COLO668 (cell line): ENCODE measurements around the gene PXK.
"Not testable (repeated sequence)": the region's sequence is repeated elsewhere in the genome, so short reads cannot be mapped to it uniquely, and the experiment has no call there.

Experiments used
- DNase-seq: peaks from one replicate; lab custom pipeline; 2025; ENCODE audit not compliant: unreplicated experiment; lab: John Stamatoyannopoulos, UW

Gene PXK

DNA sequence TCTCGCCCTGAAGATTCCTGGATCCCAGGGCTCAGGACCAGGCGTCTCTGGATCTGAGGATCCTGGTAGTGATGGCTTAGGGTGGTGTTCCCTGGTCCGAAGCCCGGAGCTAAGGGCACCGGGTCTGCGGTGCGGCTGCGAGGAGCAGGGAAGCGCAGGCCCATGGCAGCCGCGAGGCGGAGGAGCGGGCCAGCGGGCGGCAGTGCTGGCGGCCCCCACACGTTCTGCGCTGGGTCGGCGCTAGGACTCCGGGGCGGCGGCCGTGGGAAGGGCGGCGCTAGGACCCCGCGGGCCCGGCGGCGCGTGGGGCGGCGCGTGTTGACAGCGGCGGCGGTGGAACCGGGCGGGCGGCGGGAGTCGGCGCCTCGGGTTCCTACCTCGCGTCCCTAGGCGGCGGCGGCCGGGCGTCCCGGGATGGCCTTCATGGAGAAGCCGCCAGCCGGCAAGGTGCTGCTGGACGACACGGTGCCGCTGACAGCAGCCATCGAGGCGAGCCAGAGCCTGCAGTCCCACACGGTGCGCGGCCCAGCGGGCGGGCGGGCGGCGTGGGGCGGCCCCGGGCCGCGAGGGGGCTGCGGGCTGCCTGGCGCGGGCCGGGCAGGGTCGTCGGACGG lies at the start of gene PXK:
PXK (plus strand) TSS at position 318 of the 614 bp plus-strand sequence; CDS start at position 415, 97 bp downstream.
- peak; percentile 80 for DNase-seq

DNA sequence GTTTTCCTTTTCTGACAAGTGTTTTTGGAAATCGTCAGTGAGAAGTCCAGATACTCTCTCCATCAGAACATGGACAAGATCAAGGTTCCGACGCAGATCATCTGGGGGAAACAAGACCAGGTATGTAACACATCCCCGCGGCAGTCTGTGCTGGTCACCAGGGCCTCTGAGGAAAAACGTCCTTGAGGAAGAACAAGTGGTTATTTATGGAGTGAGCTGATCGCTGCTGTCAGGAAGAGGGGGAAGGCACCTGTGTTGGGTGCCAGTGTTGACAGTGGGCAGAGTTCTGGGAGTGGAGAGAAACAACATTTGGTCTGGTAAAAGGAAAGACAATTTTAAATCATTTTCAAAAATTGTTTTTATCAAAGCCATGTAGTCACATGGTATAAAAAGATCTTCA lies 47.4 kb upstream of the PXK start:
- no peak for DNase-seq

DNA sequence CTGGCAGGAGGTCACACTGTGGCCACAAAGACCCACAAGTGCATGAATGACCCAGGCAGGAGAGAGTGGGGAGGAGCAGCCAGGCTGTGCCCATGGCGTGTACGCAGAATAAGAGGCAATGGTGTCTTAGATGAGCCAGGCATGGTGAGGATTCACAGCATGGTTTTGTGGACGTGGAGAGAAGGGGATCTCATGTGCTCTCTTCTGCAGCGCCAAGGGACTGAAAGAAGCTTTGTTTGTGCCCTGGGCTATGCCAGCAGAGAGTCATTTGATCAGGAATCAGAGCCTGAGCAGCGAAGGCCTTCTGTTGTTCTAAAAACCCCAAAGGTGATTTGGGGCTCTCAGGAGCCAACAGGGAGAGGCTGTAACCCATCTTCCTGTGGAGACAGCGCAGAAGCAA lies 45.3 kb upstream of the PXK start:
- no peak for DNase-seq

DNA sequence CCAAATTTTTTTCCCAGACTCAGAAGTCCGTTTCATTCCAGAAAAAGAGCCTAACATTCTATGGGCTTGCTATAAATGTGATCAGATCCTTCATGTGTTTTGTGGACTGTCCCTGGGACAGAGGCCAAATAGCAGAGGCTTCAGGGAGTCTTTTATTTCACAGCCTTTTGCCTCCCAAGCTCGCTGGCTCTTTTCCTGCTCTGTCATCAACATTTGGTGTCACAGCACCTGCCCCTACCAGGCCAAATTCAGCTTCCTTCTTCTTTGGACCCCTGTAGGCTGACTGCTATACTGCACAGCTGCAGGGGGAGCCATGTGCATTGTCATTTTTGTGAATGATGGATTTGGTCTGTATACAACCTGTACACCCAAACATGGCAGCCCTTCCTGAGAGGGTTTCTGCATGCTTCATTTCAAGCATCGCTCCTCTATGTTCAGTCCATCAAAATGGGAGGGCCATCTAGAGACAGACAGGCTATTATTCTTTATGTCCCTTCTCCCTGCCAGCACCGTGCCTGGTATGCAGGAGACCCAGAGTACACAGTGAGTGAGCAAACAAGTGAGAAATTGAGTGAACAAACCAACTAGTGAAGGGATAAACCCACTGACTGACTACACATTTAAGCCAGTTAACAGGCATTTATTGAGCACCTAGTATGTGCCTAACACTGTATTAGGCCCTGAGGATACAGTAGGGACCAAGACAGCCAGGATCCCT lies 44.5 kb upstream of the PXK start:
- DNase-seq, result no peak

DNA sequence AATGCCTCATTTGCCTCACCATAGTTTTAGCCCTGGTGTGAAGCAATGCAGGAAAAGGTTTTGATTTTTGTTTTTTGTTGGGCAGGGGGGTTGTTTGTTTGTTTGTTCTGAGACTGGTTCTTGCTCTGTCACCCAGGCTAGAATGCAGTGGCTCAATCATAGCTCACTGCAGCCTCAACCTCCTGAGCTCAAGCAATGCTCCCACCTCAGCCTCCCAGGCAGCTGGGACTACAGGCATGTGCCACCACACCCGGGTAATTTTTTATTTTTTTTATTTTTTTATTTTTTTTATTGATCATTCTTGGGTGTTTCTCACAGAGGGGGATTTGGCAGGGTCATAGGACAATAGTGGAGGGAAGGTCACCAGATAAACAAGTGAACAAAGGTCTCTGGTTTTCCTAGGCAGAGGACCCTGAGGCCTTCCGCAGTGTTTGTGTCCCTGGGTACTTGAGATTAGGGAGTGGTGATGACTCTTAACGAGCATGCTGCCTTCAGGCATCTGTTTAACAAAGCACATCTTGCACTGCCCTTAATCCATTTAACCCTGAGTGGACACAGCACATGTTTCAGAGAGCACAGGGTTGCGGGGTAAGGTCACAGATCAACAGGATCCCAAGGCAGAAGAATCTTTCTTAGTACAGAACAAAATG lies 43.6 kb upstream of the PXK start:
- DNase-seq, result not testable (repeated sequence)

DNA sequence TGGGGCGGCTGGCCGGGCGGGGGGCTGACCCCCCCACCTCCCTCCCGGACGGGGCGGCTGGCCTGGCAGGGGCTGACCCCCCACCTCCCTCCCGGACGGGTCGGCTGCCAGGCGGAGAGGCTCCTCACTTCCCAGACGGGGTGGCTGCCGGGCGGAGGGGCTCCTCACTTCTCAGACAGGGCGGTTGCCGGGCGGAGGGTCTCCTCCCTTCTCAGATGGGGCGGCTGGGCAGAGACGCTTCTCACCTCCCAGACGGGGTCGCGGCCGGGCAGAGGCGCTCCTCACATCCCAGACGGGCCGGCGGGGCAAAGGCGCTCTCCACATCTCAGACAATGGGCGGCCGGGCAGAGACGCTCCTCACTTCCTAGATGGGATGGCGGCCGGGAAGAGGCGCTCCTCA lies 42.2 kb upstream of the PXK start:
- DNase-seq, result not testable (repeated sequence)

DNA sequence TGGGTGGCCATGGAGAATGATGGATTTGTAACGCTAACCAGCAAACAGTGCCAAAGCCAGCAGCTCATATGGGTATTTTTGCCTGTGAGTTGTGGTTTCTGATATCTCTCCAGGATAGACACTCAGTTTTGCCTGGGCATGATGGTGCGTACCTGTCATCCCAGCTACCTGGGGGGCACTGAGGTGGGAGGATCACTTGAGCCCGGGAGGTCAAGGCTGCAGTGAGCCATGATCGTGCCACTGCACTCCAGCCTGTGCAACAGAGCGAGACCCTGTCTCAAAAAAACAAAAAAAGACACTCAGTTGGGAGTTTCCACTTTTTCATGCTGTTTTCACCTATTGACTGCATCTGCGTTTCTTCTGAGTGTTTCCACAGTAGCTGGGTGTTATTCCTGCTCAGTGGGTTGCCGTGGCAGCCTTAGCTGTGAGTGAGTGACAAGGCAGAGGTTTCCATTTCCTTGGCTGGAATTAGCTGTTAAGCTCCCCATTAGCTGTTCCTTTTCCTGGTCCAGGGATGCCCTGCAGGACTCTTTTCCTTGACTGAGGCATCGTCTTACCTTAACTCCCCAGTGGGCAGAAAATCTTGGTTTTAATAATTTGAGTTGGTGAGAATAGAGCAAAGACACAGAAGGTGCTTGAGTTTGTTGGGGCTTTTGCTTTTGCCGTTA lies 40.9 kb upstream of the PXK start:
- DNase-seq, result no peak

DNA sequence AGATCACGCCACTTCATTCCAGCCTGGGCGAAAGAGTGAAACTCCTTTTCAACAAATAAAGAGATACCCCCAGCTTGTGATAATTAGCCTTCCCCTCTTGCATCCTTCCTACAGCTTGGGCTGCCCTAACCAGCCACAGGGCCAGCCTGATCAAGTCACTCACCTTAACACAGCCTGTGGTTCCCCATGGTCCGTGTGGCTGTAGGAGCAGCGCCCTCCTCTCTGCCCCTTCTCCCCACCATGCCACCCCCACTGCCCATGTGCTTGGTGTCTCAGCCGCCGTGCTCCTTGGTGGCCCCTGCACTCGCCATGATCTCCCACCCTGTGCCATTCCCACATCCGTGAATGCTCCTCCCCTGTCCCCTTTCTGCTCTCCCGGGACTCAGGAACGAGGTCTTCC lies 39.8 kb upstream of the PXK start:
- no peak for DNase-seq

DNA sequence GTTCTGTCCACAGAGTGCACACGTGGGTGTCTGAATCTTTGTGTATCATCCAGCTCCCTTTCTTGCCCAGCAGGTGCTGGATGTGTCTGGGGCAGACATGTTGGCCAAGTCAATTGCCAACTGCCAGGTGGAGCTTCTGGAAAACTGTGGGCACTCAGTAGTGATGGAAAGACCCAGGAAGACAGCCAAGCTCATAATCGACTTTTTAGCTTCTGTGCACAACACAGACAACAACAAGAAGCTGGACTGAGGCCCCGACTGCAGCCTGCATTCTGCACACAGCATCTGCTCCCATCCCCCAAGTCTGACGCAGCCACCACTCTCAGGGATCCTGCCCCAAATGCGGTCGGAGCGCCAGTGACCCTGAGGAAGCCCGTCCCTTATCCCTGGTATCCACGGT lies 39.2 kb upstream of the PXK start:
- DNase-seq, result no peak

DNA sequence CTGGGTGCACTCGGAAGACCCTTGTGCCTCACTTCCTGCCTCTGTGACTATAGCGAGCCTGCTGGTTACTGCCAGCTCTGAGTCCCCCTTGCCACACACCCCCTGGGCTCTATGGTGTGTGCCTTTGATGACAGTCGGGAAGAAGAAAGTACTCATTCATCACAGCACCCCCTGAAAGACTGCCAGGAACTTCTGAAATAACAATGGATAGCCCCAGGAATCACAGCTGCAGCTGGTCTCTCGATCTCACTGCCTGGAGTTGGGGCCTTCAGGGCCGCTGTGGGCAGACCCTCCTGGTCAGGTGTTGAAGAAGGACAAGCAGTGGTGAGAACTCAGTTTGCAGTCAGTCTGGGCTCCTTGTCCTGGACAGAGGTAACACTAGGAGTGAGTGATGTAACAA lies 36.4 kb upstream of the PXK start:
- DNase-seq, result no peak

DNA sequence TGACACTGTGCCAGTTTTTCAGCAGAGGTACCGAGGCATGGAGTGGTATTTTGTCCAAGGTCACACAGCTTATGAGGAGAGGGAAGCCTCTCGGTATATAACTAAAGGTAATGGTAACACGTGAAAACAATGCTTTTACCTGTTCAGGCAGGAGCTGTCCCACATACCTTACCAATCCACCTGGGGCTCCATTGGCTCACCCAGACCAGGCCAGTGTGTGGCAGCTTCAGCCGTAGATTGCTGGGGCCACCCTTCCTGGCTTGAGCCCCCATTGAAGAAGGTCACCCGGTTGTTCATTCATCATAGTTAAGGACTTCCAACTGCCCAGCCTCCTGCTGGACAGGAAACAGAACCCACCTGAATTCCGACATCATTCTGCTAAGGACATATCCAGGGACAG lies 35.8 kb upstream of the PXK start:
- no peak for DNase-seq

DNA sequence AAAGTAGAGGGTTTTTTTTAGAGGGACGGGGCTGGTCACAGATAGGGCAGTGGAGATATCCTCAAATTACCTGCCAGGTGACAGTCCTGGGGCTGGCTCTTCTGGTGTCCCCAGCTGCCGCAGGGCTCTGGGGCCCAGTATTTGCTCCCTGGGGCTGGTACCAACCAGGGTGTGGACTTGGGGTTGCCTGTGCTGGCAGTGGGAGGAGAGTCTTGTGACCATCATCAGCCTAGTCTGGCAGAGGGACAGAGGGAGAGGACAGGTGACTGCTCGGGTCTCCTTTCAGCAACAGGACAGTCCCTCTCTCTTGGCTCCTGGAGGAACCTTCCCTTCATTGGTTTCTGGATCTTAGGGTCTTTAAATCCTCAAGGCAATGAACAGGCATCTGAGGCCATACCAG lies 34.5 kb upstream of the PXK start:
- no peak for DNase-seq

DNA sequence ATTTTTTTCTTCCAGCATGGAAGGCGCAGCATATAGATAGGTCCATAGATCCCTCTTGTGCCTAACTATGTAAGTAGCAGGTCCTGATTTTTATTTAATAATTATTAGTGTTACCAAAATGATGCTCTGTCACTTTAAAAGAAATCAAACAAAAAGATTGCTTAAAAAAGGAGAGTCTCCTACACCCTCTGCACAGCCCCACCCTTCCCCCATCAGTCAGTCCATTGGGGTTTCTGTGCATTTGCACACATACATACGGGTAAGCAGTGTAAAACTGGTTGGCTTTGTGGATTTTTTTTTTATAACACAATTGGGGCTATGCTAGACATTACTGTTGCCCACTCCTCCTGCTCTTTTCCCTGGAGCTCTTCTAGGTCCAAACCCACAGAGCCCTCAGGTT lies 33.6 kb upstream of the PXK start:
- DNase-seq, result no peak

DNA sequence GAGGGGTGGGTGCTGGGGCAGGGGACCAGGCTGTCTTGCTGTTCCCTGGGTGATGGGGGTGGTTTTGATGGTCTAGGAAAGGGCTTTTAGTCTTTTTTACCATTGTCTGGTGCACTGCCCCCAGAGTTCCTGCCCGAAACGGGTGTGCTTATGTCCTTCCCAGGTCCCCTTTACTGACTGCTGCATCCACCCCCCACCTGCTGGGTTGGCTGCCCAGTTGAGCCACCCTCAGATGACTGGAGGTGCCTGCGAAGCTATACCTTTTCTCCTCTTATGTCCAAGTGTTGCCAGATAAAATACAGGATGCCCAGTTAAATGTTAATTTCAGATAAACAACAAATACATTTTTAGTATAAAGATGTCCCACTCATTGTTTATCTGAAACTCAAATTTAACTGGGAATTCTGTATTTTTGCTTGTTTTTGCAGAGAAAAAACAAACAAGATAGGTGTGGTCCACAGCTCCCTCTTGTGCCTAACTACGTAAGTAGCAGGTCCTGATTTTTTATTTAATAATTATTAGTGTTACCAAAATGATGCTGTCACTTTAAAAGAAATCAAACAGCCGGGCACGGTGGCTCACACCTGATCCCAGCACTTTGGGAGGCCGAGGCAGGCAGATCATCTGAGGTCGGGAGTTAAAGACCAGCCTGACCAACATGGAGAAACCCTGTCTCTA lies 32.7 kb upstream of the PXK start:
- no peak for DNase-seq

DNA sequence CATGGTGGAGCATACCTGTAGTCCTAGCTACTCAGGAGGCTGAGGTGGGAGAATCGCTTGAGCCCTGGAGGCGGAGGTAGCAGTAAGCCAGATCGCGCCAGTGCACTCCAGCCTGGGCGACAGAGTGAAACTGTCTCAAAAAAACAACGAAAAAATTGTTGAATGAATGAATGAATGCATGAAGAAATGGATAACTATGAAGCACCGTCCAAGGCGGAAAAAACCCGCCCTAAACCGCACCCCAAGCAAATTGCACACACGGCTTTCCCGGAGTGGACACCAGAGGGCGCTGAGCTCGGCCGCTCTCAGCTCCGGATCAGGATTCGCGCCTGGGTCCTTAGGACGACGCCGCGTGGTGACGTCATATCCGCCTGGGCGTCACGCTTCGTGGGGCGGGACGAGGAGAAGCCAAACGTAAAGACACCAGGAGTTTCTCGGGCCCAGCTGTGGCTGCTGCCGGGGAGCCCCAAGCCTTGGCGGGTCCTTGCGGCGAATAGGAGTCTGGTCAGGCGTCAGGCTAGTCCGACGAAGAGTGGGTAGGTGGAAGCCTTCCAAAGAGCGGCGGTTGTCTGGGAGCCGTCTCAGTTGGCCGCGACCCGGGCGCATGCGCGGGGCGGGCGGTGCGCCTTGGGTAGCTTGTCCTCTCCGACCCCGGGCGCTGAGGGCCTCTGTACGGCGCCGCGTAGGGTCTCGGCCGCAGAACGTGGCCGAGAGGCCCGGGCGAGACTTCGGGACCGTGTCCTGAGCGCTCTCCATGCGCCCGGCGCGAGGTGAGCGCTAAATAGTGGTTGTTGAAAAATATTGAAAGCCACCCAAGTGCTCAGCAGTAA lies 26.6 kb upstream of the PXK start, which contains the start of the genes HTD2 and RPP14:
HTD2 (plus strand) TSS at position 639 of the 830 bp plus-strand sequence. CDS start 11,094 bp downstream, outside the sequence.
RPP14 (plus strand) TSS at position 364 of the 830 bp plus-strand sequence. CDS start 4,085 bp downstream, outside the sequence.
- DNase-seq, result peak; percentile 95

DNA sequence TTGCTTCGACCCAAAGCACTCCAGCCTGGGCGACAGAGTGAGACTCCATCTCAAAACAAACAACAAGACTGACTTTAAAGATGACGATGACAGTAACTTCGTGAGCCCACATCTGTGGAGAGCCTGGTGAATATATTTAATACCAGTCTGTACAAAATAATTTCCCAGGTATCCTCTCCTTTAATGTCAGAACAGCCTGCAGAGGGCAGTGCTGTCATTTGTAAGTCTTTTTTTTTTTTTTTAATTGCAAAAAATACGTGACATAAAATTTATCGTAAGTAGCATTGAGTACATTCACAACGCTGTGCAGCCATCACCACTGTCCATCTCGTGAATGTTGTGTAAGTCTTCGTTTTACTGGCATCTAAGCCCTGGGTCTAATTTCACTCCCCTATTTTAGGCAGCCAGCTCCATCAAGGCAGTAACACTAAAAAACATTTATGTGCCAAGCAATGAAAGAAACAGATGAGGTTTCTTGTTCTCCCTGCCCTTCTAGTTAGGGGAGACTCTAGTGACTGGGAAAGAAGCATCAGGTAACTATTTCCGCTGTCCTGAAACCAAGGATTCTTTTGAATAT lies 25.0 kb upstream of the PXK start:
- DNase-seq, result peak; percentile 14

DNA sequence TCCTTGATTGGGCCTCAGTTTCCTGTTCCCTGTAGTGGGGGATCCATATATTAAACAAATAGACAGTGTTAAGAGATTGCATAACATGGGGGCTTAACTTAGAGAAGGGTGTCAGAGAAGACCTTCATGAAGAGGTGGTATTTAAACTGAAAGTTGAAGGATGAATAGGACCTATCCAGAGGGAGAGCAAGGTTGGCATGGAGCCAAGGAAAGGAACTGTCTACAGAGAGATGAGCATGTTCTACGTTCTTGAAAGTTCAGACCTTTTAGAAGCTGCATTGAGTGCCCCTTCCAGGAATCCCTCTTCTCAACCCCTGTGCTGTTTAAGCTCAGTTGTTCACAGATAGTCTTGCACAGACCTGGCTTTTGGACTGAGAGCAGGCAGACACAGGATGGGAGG lies 24.0 kb upstream of the PXK start:
- DNase-seq, result no peak

DNA sequence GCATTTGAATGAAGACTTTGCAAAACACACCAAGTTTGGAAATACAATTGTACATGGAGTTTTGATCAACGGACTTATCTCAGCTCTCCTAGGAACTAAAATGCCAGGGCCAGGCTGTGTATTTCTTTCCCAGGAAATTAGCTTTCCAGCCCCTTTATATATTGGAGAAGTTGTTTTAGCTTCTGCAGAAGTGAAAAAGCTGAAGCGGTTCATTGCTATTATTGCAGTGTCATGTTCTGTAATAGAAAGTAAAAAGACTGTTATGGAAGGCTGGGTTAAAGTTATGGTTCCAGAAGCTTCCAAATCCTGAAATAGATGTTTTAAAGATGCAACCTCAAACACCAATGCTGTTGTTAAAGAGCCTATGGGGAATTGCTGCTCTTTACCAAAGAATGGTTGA lies 14.9 kb upstream of the PXK start:
- no peak for DNase-seq

DNA sequence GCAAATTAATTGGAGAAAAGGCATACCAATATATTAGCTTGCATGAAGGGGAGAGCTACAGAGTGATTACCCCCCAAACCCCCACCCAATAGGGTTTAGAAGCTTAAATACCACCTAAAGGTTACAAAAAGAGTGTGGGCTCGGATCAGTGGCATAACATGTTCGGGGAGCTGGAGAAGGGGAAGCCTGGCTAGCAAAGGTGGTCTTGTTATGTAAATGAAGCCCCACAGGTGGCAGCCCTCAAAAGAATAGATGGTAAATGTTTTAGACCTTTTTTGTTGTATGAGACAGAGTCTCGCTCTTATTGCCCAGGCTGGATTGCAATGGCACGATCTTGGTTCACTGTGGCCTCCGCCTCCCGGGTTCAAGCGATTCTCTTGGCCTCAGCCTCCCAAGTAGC lies 10.9 kb upstream of the PXK start:
- no peak for DNase-seq

DNA sequence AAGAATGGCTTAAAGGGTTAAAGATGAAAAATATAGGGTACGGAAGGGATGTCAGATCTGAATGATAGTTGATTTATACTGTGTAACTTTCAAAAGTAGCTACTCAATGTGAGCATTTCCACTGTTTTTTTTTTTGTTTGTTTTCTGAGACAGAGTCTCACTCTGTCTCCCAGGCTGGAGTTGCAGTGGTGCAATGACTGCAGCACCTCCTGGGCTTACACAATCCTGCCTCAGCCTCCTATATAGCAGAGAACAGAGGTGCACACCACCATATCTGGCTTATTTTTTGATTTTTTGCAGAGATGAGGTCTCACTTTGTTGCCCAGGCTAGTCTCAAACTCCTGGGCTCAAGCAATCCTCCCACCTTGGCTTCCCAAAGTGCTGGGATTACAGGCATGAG lies 9.9 kb upstream of the PXK start:
- DNase-seq, result no peak
